ENCODE measurements around the gene TWF2.

TWF2 gene

DNA sequence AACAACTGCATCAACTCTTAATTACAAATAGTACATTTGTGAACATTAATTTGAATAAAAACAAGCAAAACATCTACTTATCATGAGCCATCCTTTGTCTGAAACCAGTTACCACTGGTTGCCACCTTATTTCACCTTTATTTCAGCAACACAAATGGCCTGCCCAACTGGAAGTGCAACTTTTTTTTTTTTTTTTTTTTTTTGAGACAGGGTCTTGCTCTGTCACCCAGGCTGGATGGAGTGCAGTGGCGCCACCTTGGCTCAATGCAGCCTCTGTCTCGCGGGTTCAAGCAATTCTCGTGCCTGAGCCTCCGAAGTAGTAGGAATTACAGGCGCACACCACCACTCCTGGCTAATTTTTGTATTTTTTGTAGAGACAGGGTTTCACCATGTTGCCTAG lies 26.4 kb upstream of the TWF2 start:
- TF ChIP-seq EGR1 (IDR thresholded peaks at IDR 0.05) (no peak), RAD21 (IDR thresholded peaks at IDR 0.05; ENCODE audit: low read depth) (peak; percentile 31; the same call in 1 of the 2 replicates), TEAD4 (IDR thresholded peaks at IDR 0.05) (no peak), TAF1 (IDR thresholded peaks at IDR 0.05; ENCODE audit: low read depth) (no peak), EP300 (IDR thresholded peaks at IDR 0.05; ENCODE audit: borderline replicate concordance) (peak; percentile 19; the same call in 1 of the 2 replicates), MAX (IDR thresholded peaks at IDR 0.05) (no peak), YY1 (IDR thresholded peaks at IDR 0.05; ENCODE audit: low read depth) (no peak), FOXM1 (IDR thresholded peaks at IDR 0.05; ENCODE audit: borderline replicate concordance, low read depth) (no peak), TCF12 (IDR thresholded peaks at IDR 0.05; ENCODE audit: low read depth) (peak; percentile 31; the same call in 1 of the 2 replicates), ZBTB7A (IDR thresholded peaks at IDR 0.05; ENCODE audit: low read depth) (no peak)

DNA sequence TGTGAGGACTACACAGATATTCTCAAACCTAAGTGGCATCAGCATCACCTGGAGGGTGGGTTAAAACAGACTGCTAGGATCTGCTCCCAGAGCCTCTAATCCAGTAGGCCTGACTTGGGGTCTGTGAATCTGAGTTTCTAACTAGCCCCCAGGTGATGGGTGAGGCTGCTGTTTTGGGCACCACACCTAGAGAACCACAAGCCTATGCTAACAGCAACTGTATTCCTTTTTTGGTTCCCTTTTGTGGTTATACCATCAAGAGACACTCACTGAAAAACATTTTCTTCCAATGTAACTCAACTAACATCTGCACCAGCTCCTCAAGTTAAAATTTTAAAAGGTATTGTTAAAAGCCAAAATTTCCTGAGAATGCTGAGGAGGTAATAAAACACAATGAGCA lies 23.5 kb upstream of the TWF2 start:
- TF ChIP-seq TCF12 (IDR thresholded peaks at IDR 0.05; ENCODE audit: low read depth) (no peak), CEBPB (IDR thresholded peaks at IDR 0.05) (no peak), CREB1 (IDR thresholded peaks at IDR 0.05; ENCODE audit: low read depth) (no peak), EP300 (IDR thresholded peaks at IDR 0.05; ENCODE audit: borderline replicate concordance) (no peak), USF1 (IDR thresholded peaks at IDR 0.05) (no peak), RAD21 (IDR thresholded peaks at IDR 0.05; ENCODE audit: low read depth) (no peak), TAF1 (IDR thresholded peaks at IDR 0.05; ENCODE audit: low read depth) (no peak), NFIC (IDR thresholded peaks at IDR 0.05) (no peak), TEAD4 (IDR thresholded peaks at IDR 0.05) (no peak), YY1 (IDR thresholded peaks at IDR 0.05; ENCODE audit: low read depth) (no peak)

GRCh38 chr3:52259448-52259847 lies 20.5 kb upstream of the TWF2 start:
- no peak for TF ChIP-seq CREB1 (IDR thresholded peaks at IDR 0.05; ENCODE audit: low read depth)
- TF ChIP-seq TAF1 (IDR thresholded peaks at IDR 0.05; ENCODE audit: low read depth): no peak
- no peak for TF ChIP-seq MAX (IDR thresholded peaks at IDR 0.05)
- TF ChIP-seq, protein P1, sequence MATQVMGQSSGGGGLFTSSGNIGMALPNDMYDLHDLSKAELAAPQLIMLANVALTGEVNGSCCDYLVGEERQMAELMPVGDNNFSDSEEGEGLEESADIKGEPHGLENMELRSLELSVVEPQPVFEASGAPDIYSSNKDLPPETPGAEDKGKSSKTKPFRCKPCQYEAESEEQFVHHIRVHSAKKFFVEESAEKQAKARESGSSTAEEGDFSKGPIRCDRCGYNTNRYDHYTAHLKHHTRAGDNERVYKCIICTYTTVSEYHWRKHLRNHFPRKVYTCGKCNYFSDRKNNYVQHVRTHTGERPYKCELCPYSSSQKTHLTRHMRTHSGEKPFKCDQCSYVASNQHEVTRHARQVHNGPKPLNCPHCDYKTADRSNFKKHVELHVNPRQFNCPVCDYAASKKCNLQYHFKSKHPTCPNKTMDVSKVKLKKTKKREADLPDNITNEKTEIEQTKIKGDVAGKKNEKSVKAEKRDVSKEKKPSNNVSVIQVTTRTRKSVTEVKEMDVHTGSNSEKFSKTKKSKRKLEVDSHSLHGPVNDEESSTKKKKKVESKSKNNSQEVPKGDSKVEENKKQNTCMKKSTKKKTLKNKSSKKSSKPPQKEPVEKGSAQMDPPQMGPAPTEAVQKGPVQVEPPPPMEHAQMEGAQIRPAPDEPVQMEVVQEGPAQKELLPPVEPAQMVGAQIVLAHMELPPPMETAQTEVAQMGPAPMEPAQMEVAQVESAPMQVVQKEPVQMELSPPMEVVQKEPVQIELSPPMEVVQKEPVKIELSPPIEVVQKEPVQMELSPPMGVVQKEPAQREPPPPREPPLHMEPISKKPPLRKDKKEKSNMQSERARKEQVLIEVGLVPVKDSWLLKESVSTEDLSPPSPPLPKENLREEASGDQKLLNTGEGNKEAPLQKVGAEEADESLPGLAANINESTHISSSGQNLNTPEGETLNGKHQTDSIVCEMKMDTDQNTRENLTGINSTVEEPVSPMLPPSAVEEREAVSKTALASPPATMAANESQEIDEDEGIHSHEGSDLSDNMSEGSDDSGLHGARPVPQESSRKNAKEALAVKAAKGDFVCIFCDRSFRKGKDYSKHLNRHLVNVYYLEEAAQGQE (IDR thresholded peaks at IDR 0.05; ENCODE audit: low read depth): no peak
- TF ChIP-seq YY1 (IDR thresholded peaks at IDR 0.05; ENCODE audit: low read depth): no peak
- TF ChIP-seq RAD21 (IDR thresholded peaks at IDR 0.05; ENCODE audit: low read depth): no peak
- no peak for TF ChIP-seq USF1 (IDR thresholded peaks at IDR 0.05)
- no peak for TF ChIP-seq EGR1 (IDR thresholded peaks at IDR 0.05)
- no peak for TF ChIP-seq NFIC (IDR thresholded peaks at IDR 0.05)
- no peak for TF ChIP-seq TCF12 (IDR thresholded peaks at IDR 0.05; ENCODE audit: low read depth)
- TF ChIP-seq ZBTB7A (IDR thresholded peaks at IDR 0.05; ENCODE audit: low read depth): no peak
- no peak for TF ChIP-seq FOXM1 (IDR thresholded peaks at IDR 0.05; ENCODE audit: borderline replicate concordance, low read depth)
- no peak for TF ChIP-seq TEAD4 (IDR thresholded peaks at IDR 0.05)
- TF ChIP-seq EP300 (IDR thresholded peaks at IDR 0.05; ENCODE audit: borderline replicate concordance): no peak

- TF ChIP-seq FOXM1 (IDR thresholded peaks at IDR 0.05; ENCODE audit: borderline replicate concordance, low read depth) (no peak), EGR1 (IDR thresholded peaks at IDR 0.05) (no peak), CREB1 (IDR thresholded peaks at IDR 0.05; ENCODE audit: low read depth) (no peak), CEBPB (IDR thresholded peaks at IDR 0.05) (no peak), TCF12 (IDR thresholded peaks at IDR 0.05; ENCODE audit: low read depth) (no peak), RAD21 (IDR thresholded peaks at IDR 0.05; ENCODE audit: low read depth) (no peak), TAF1 (IDR thresholded peaks at IDR 0.05; ENCODE audit: low read depth) (no peak), MAX (IDR thresholded peaks at IDR 0.05) (no peak), YY1 (IDR thresholded peaks at IDR 0.05; ENCODE audit: low read depth) (no peak), NFIC (IDR thresholded peaks at IDR 0.05) (no peak), TEAD4 (IDR thresholded peaks at IDR 0.05) (no peak), ZBTB7A (IDR thresholded peaks at IDR 0.05; ENCODE audit: low read depth) (no peak), USF1 (IDR thresholded peaks at IDR 0.05) (no peak), EP300 (IDR thresholded peaks at IDR 0.05; ENCODE audit: borderline replicate concordance) (no peak)
- TF ChIP-seq, protein P1 (IDR thresholded peaks at IDR 0.05; ENCODE audit: low read depth): no peak
Observed at GRCh38 chr3:52259035-52259434, 20.1 kb upstream of the TWF2 start.

GRCh38 chr3:52257911-52258310 lies 19.0 kb upstream of the TWF2 start:
- no peak for TF ChIP-seq NFIC (IDR thresholded peaks at IDR 0.05)
- TF ChIP-seq RAD21 (IDR thresholded peaks at IDR 0.05; ENCODE audit: low read depth): no peak
- no peak for TF ChIP-seq ZBTB7A (IDR thresholded peaks at IDR 0.05; ENCODE audit: low read depth)
- TF ChIP-seq USF1 (IDR thresholded peaks at IDR 0.05): no peak
- no peak for TF ChIP-seq CEBPB (IDR thresholded peaks at IDR 0.05)
- TF ChIP-seq EP300 (IDR thresholded peaks at IDR 0.05; ENCODE audit: borderline replicate concordance): no peak
- TF ChIP-seq MAX (IDR thresholded peaks at IDR 0.05): no peak
- no peak for TF ChIP-seq CREB1 (IDR thresholded peaks at IDR 0.05; ENCODE audit: low read depth)
- TF ChIP-seq TCF12 (IDR thresholded peaks at IDR 0.05; ENCODE audit: low read depth): no peak
- no peak for TF ChIP-seq EGR1 (IDR thresholded peaks at IDR 0.05)
